Measurements from ENCODE around the gene NAA10. TPM values are rescaled to one million over a fixed set of nuclear protein-coding genes. Genes with fewer than 3 reads are reported as not detected.

The NAA10 gene
- total RNA-seq, 4 donors from 2014 or later: 89.3 to 106 (median 95.4) TPM

- peak overlapping the region; percentile 82 to 88 (median 85) for H3K27ac ChIP-seq (replicated peaks in 1 of 4)
- peaks cover 21 to 71% (median 43%) of the 10 kb centered on the region in 4 donors for H3K36me3 ChIP-seq
- H3K4me1 ChIP-seq: peaks cover 17 to 88% (median 67%) of the 10 kb centered on the region in 4 donors
- H3K27me3 ChIP-seq: no peaks in the 10 kb centered on the region
- 96% methylated on average over 18 of the region's 19 CpGs for WGBS
- H3K4me3 ChIP-seq: no peak overlapping the region
- intact Hi-C loops (cut with DNase I): no loop called here
- no peak for DNase-seq (ENCODE audit: extremely low spot score)
- H3K9me3 ChIP-seq: no peaks in the 10 kb centered on the region
- no peak for TF ChIP-seq EP300 (IDR thresholded peaks at IDR 0.05)
- no peak for TF ChIP-seq POLR2AphosphoS5 (IDR thresholded peaks at IDR 0.05)
- TF ChIP-seq CTCF (IDR thresholded peaks at IDR 0.05): no peak
- TF ChIP-seq POLR2A (IDR thresholded peaks at IDR 0.05; ENCODE audit: low read depth): no peak
These were observed 15.3 kb upstream of the NAA10 start for GRCh38 chrX:153950127-153950526.

GRCh38 chrX:153948847-153949805, 14.3 kb upstream of the NAA10 start:
- WGBS: 74% methylated on average over 29 of the region's 30 CpGs
- H3K9me3 ChIP-seq: no peaks in the 10 kb centered on the region
- H3K4me1 ChIP-seq: peaks cover 17 to 79% (median 62%) of the 10 kb centered on the region in 4 donors
- H3K27ac ChIP-seq (replicated peaks in 1 of 4): peak overlapping the region; percentile 82 to 88 (median 85)
- no peak for DNase-seq (ENCODE audit: extremely low spot score)
- no peak overlapping the region for H3K4me3 ChIP-seq
- peaks cover 21 to 61% (median 33%) of the 10 kb centered on the region in 4 donors for H3K36me3 ChIP-seq
- TF ChIP-seq CTCF (IDR thresholded peaks at IDR 0.05) (no peak), POLR2A (IDR thresholded peaks at IDR 0.05; ENCODE audit: low read depth) (no peak)
- H3K27me3 ChIP-seq: no peaks in the 10 kb centered on the region
- intact Hi-C loops (cut with DNase I): no loop called here

- H3K4me3 ChIP-seq: no peak overlapping the region
- H3K9me3 ChIP-seq: no peaks in the 10 kb centered on the region
- H3K27ac ChIP-seq (replicated peaks in 1 of 4): peak overlapping the region; percentile 82 to 88 (median 85)
- intact Hi-C loops (cut with DNase I): no loop called here
- H3K27me3 ChIP-seq: no peaks in the 10 kb centered on the region
- TF ChIP-seq POLR2A (IDR thresholded peaks at IDR 0.05; ENCODE audit: low read depth): no peak
- no peak for TF ChIP-seq CTCF (IDR thresholded peaks at IDR 0.05)
- TF ChIP-seq POLR2AphosphoS5 (IDR thresholded peaks at IDR 0.05): peak in 1 of 2 donors; percentile 5
- TF ChIP-seq EP300 (IDR thresholded peaks at IDR 0.05): no peak
- DNase-seq (ENCODE audit: extremely low spot score): no peak
- H3K36me3 ChIP-seq: peaks cover 21 to 50% (median 31%) of the 10 kb centered on the region in 4 donors
- H3K4me1 ChIP-seq: peaks cover 15 to 68% (median 55%) of the 10 kb centered on the region in 4 donors
- WGBS: 77% methylated on average over 10 of the region's 10 CpGs
These were observed 13.2 kb upstream of the NAA10 start for GRCh38 chrX:153948002-153948466.

GRCh38 chrX:153947009-153947769, 12.4 kb upstream of the NAA10 start:
- intact Hi-C loops (cut with DNase I): no loop called here
- no peak overlapping the region for H3K4me3 ChIP-seq
- peaks cover 21 to 42% (median 25%) of the 10 kb centered on the region in 4 donors for H3K36me3 ChIP-seq
- peak overlapping the region; percentile 82 to 88 (median 85) for H3K27ac ChIP-seq (replicated peaks in 1 of 4)
- no peaks in the 10 kb centered on the region for H3K9me3 ChIP-seq
- peaks cover 12 to 61% (median 47%) of the 10 kb centered on the region in 4 donors for H3K4me1 ChIP-seq
- no peak for TF ChIP-seq EP300 (IDR thresholded peaks at IDR 0.05)
- TF ChIP-seq POLR2A (IDR thresholded peaks at IDR 0.05; ENCODE audit: low read depth): no peak
- peak; percentile 12 to 64 for TF ChIP-seq POLR2AphosphoS5 (IDR thresholded peaks at IDR 0.05)
- TF ChIP-seq CTCF (IDR thresholded peaks at IDR 0.05): peak; percentile 76 to 81 (median 81)
- WGBS: 53% methylated on average over 17 of the region's 19 CpGs
- DNase-seq (ENCODE audit: extremely low spot score): no peak
- no peaks in the 10 kb centered on the region for H3K27me3 ChIP-seq

All from esophagus muscularis mucosa (tissue), 4 donors.